ENCODE data around the gene SAP30BP. TPM values are rescaled to one million over a fixed set of nuclear protein-coding genes. Genes with fewer than 3 reads are reported as not detected.

Gene SAP30BP
- total RNA-seq, 1 experiment from 2014 or later: 89.7 TPM

DNA sequence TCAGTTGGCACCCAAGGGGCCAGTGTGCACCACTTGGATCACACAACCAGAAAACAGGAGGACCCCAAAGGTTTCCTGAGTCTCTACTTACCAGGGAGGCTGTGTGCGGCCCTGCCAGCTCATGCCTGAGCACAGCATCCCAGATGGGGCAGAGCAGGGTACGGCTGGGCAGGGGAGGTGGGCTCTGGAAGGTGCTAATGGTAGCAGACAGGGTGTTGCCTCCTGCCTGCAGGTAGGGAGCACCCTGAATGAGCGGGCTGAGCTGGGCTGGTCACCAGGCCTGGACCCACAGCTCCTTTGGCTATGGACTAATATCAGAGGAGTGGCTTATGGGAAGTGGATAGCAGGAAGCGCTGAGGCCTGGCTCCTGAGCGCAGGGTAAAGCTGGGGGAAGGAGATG lies 14.8 kb upstream of the SAP30BP start:
- no peak for TF ChIP-seq CTCF (conservative IDR thresholded peaks at IDR 0.05)
- Histone ChIP-seq H3K18ac (ENCODE audit: insufficient read length, low read depth, low read length) (no peak overlapping the region), H2BK20ac (ENCODE audit: low read depth, low read length, poor library complexity, severe bottlenecking) (no peak overlapping the region), H3K56ac (ENCODE audit: insufficient read length, low read depth, low read length) (no peak overlapping the region), H3K4me2 (ENCODE audit: insufficient read depth, insufficient read length, low read length) (no peak overlapping the region), H3T11ph (ENCODE audit: low read length) (no peak overlapping the region), H3K9ac (ENCODE audit: extremely low read depth, insufficient read length, low read length) (no peak overlapping the region), H4K8ac (replicated peaks; ENCODE audit: insufficient read length, low read depth, low read length) (no peak overlapping the region), H3K23me2 (ENCODE audit: insufficient read length, low read depth, low read length, poor library complexity, severe bottlenecking) (no peaks in the 10 kb centered on the region), H2AK5ac (ENCODE audit: insufficient read length, low read length) (no peak overlapping the region), H2BK120ac (ENCODE audit: low read depth, low read length, poor library complexity, severe bottlenecking) (no peak overlapping the region), H2BK12ac (ENCODE audit: insufficient read length, low read depth, low read length) (no peak overlapping the region), H2BK15ac (ENCODE audit: low read depth, low read length) (no peak overlapping the region), H3K79me1 (ENCODE audit: insufficient read depth, low read depth, low read length, poor library complexity, severe bottlenecking) (no peaks in the 10 kb centered on the region), H4K5ac (ENCODE audit: insufficient read length, low read depth, low read length) (no peak overlapping the region), H4K20me1 (ENCODE audit: control insufficient read depth, insufficient read depth, insufficient read length) (no peaks in the 10 kb centered on the region), H2AFZ (ENCODE audit: low read length) (no peak overlapping the region), H3K9me3 (ENCODE audit: control insufficient read depth, low read depth, low read length) (no peaks in the 10 kb centered on the region), H4K91ac (ENCODE audit: insufficient read length, low read depth, low read length) (no peak overlapping the region), H3K27ac (ENCODE audit: insufficient read length, low read depth, low read length) (no peak overlapping the region), H3K79me2 (ENCODE audit: insufficient read depth, low read length) (no peaks in the 10 kb centered on the region), H3K27me3 (ENCODE audit: insufficient read depth, low read length) (no peaks in the 10 kb centered on the region), H2BK5ac (ENCODE audit: insufficient read length, low read length) (no peak overlapping the region), H3K4ac (ENCODE audit: low read depth, low read length) (no peak overlapping the region), H3K4me1 (ENCODE audit: insufficient read depth, low read length) (no peaks in the 10 kb centered on the region), H3K14ac (ENCODE audit: insufficient read depth, low read length) (no peak overlapping the region), H3K23ac (ENCODE audit: insufficient read length, low read depth, low read length) (no peak overlapping the region)
- Mint-ChIP-seq H3K4me3 (no peak overlapping the region), H3K27ac (peak overlapping the region in 1 of 3 experiments; percentile 27; a peak in 1 of 7 replicates), H3K9me3 (no peaks in the 10 kb centered on the region), H3K27me3 (ENCODE audit: low read depth) (no peaks in the 10 kb centered on the region), H3K36me3 (ENCODE audit: insufficient read depth in 1 of 3, low read depth in 3 of 3) (peaks cover 13 to 58% (median 51%) of the 10 kb centered on the region in 3 experiments; a peak in 6 of 7 replicates), H3K4me1 (peaks cover 2% of the 10 kb centered on the region in 2 experiments; a peak in 2 of 4 replicates)
- no CpG with 5 or more reads among the region's 5 CpGs for WGBS (ENCODE audit: extremely low coverage, insufficient read length, low lambda C conversion rate)
- DNase-seq: no peak

Measured in H9 (cell line).